HEK293 (cell line): ENCODE data around the gene ZNF785.

Source experiments
- BCL11B ChIP-seq: fragments of 450-650 bp; formaldehyde crosslinking; IDR thresholded peaks from 2 replicates; pipeline ENCODE4 v1.5.1; 2016; ENCODE audit warnings: low read depth, missing biosample characterization, missing genetic modification characterization
- ELK4 ChIP-seq: IDR thresholded peaks from 2 replicates; pipeline ENCODE4 v1.6.1; 2011; ENCODE audit warnings: mild to moderate bottlenecking, low read depth, low read length, borderline replicate concordance
- HOXD13 ChIP-seq: sonication (generic); formaldehyde crosslinking; IDR thresholded peaks from 2 replicates; pipeline ENCODE4 v1.8.0; 2022; ENCODE audit warnings: missing genetic modification reagents, borderline replicate concordance
- MEIS1 ChIP-seq: sonication (generic); formaldehyde crosslinking; IDR thresholded peaks from 2 replicates; pipeline ENCODE4 v1.8.1; 2022; ENCODE audit warnings: missing genetic modification reagents, mild to moderate bottlenecking, borderline replicate concordance
- OSR2 ChIP-seq: fragments of 450-650 bp; formaldehyde crosslinking; IDR thresholded peaks from 2 replicates; pipeline ENCODE4 v1.5.1; 2016; ENCODE audit warnings: missing biosample characterization, missing genetic modification characterization
- REST ChIP-seq: fragments of 450-650 bp; formaldehyde crosslinking; IDR thresholded peaks from 2 replicates; pipeline ENCODE4 v1.5.1; 2016; ENCODE audit warnings: missing biosample characterization, missing genetic modification characterization
- SCRT1 ChIP-seq: fragments of 450-650 bp; formaldehyde crosslinking; IDR thresholded peaks from 2 replicates; pipeline ENCODE4 v1.5.1; 2016; ENCODE audit warnings: missing biosample characterization, missing genetic modification characterization, borderline replicate concordance
- SCRT2 ChIP-seq: fragments of 450-650 bp; formaldehyde crosslinking; IDR thresholded peaks from 2 replicates; pipeline ENCODE4 v1.5.1; 2016; ENCODE audit warnings: missing biosample characterization, missing genetic modification characterization
- SETDB1 ChIP-seq: IDR thresholded peaks from one replicate; pipeline ENCODE4 v1.6.1; 2017; ENCODE audit warnings: mild to moderate bottlenecking, low read length, moderate library complexity, mixed read lengths; ENCODE audit not compliant: insufficient read length
- SP7 ChIP-seq: fragments of 450-650 bp; formaldehyde crosslinking; IDR thresholded peaks from 2 replicates; pipeline ENCODE4 v1.5.1; 2016; ENCODE audit warnings: missing biosample characterization, missing genetic modification characterization
- WT1 ChIP-seq: fragments of 450-650 bp; formaldehyde crosslinking; IDR thresholded peaks from 2 replicates; pipeline ENCODE4 v1.5.1; 2016; ENCODE audit warnings: missing biosample characterization, missing genetic modification characterization
- ZBTB10 ChIP-seq: fragments of 450-650 bp; formaldehyde crosslinking; IDR thresholded peaks from 2 replicates; pipeline ENCODE4 v1.5.1; 2016; ENCODE audit warnings: missing biosample characterization, missing genetic modification characterization
- ZBTB8A ChIP-seq: fragments of 450-650 bp; formaldehyde crosslinking; IDR thresholded peaks from 2 replicates; pipeline ENCODE4 v1.5.1; 2016; ENCODE audit warnings: missing biosample characterization, missing genetic modification characterization
- ZEB2 ChIP-seq: fragments of 450-650 bp; formaldehyde crosslinking; IDR thresholded peaks from 2 replicates; pipeline ENCODE4 v1.5.1; 2016; ENCODE audit warnings: missing biosample characterization, missing genetic modification characterization
- ZFP3 ChIP-seq: fragments of 450-650 bp; formaldehyde crosslinking; IDR thresholded peaks from 2 replicates; pipeline ENCODE4 v1.5.1; 2016; ENCODE audit warnings: low read depth, missing biosample characterization, missing genetic modification characterization
- ZNF132 ChIP-seq: fragments of 450-650 bp; formaldehyde crosslinking; IDR thresholded peaks from 2 replicates; pipeline ENCODE4 v1.5.1; 2017; ENCODE audit warnings: missing biosample characterization, missing genetic modification characterization, borderline replicate concordance
- ZNF248 ChIP-seq: fragments of 450-650 bp; formaldehyde crosslinking; IDR thresholded peaks from 2 replicates; pipeline ENCODE4 v1.5.1; 2017; ENCODE audit warnings: missing biosample characterization, missing genetic modification characterization
- ZNF324 ChIP-seq: fragments of 450-650 bp; formaldehyde crosslinking; IDR thresholded peaks from 2 replicates; pipeline ENCODE4 v1.5.1; 2016; ENCODE audit warnings: missing biosample characterization, missing genetic modification characterization
- ZNF335 ChIP-seq: fragments of 450-650 bp; formaldehyde crosslinking; conservative IDR thresholded peaks from 2 replicates; pipeline ENCODE4 v1.5.1; 2016; ENCODE audit warnings: missing biosample characterization, missing genetic modification characterization
- ZNF366 ChIP-seq: fragments of 450-650 bp; formaldehyde crosslinking; conservative IDR thresholded peaks from 2 replicates; pipeline ENCODE4 v1.5.1; 2016; ENCODE audit warnings: missing biosample characterization, missing genetic modification characterization
- ZNF433 ChIP-seq: fragments of 450-650 bp; formaldehyde crosslinking; IDR thresholded peaks from 2 replicates; pipeline ENCODE4 v1.5.1; 2016; ENCODE audit warnings: missing biosample characterization, missing genetic modification characterization, low read depth
- ZNF488 ChIP-seq: fragments of 450-650 bp; formaldehyde crosslinking; IDR thresholded peaks from 2 replicates; pipeline ENCODE4 v1.5.1; 2016; ENCODE audit warnings: missing biosample characterization, missing genetic modification characterization
- ZNF555 ChIP-seq: fragments of 450-650 bp; formaldehyde crosslinking; conservative IDR thresholded peaks from 2 replicates; pipeline ENCODE4 v1.5.1; 2017; ENCODE audit warnings: missing biosample characterization, mild to moderate bottlenecking, missing genetic modification characterization, inconsistent platforms
- ZNF600 ChIP-seq: fragments of 450-650 bp; formaldehyde crosslinking; IDR thresholded peaks from 2 replicates; pipeline ENCODE4 v1.5.1; 2016; ENCODE audit warnings: missing biosample characterization, missing genetic modification characterization
- ZNF629 ChIP-seq: fragments of 450-650 bp; formaldehyde crosslinking; IDR thresholded peaks from 2 replicates; pipeline ENCODE4 v1.5.1; 2017; ENCODE audit warnings: missing biosample characterization, missing genetic modification characterization
- ZNF639 ChIP-seq: fragments of 450-650 bp; formaldehyde crosslinking; IDR thresholded peaks from 2 replicates; pipeline ENCODE4 v1.5.1; 2016; ENCODE audit warnings: missing biosample characterization, missing genetic modification characterization
- ZNF645 ChIP-seq: fragments of 450-650 bp; formaldehyde crosslinking; IDR thresholded peaks from 2 replicates; pipeline ENCODE4; 2016; ENCODE audit warnings: missing biosample characterization, missing genetic modification characterization
- ZSCAN16 ChIP-seq: fragments of 450-650 bp; formaldehyde crosslinking; IDR thresholded peaks from 2 replicates; pipeline ENCODE4 v1.5.1; 2016; ENCODE audit warnings: missing biosample characterization, missing genetic modification characterization
- ZSCAN30 ChIP-seq: fragments of 450-650 bp; IDR thresholded peaks from 2 replicates; pipeline ENCODE4 v1.5.1; 2018; ENCODE audit warnings: missing biosample characterization, mild to moderate bottlenecking, missing genetic modification characterization, moderate library complexity

ZNF785 gene

GRCh38 chr16:30535106-30535776 lies 50.3 kb downstream of the ZNF785 start (continued):
- TF ChIP-seq ZBTB10 = no peak
- peak; percentile 16 for TF ChIP-seq ZBTB8A (tag by site-specific recombination)
- no peak for TF ChIP-seq OSR2 (tag by site-specific recombination)
- TF ChIP-seq ELK4 = no peak
- TF ChIP-seq ZNF433 (tag by site-specific recombination) = no peak
- TF ChIP-seq ZNF629 (tag by site-specific recombination) = 0 out of 2 replicates have a peak, but pooled peaks have one; percentile 11
- no peak for TF ChIP-seq WT1 (tag by site-specific recombination)
- no peak for TF ChIP-seq ZFP3 (tag by site-specific recombination)
- TF ChIP-seq SCRT2 = no peak
- no peak for TF ChIP-seq ZSCAN16 (tag by site-specific recombination)
- TF ChIP-seq ZNF132 (tag by site-specific recombination) = no peak
- TF ChIP-seq ZNF639 (tag by site-specific recombination) = no peak
- TF ChIP-seq ZEB2 = peak; percentile 75
- TF ChIP-seq ZNF335 (tag by site-specific recombination) = peak; percentile 60; the same call in 1 of the 2 replicates
- TF ChIP-seq SCRT1 = no peak
- TF ChIP-seq ZNF366 (tag by site-specific recombination) = no peak
- TF ChIP-seq ZNF555 (tag by site-specific recombination) = no peak
- no peak for TF ChIP-seq SETDB1
- no peak for TF ChIP-seq REST
- no peak for TF ChIP-seq ZNF324 (tag by site-specific recombination)
- TF ChIP-seq ZNF600 (tag by site-specific recombination) = peak; percentile 37; the same call in 1 of the 2 replicates
- no peak for TF ChIP-seq HOXD13 (CRISPR knock-in tag)
- no peak for TF ChIP-seq ZNF645 (tag by site-specific recombination)
- TF ChIP-seq MEIS1 (CRISPR knock-in tag) = no peak
- TF ChIP-seq SP7 (tag by site-specific recombination) = no peak
- no peak for TF ChIP-seq ZNF488 (tag by site-specific recombination)
- TF ChIP-seq BCL11B (tag by site-specific recombination) = no peak
- 0 out of 2 replicates have a peak, but pooled peaks have one; percentile 6 for TF ChIP-seq ZSCAN30 (tag by site-specific recombination)
- no peak for TF ChIP-seq ZNF248 (tag by site-specific recombination)
